ENCODE results near the gene APBB1.
A peak's percentile ranks its signal among the peaks of the same experiment; 100 is the strongest.

APBB1 gene

DNA sequence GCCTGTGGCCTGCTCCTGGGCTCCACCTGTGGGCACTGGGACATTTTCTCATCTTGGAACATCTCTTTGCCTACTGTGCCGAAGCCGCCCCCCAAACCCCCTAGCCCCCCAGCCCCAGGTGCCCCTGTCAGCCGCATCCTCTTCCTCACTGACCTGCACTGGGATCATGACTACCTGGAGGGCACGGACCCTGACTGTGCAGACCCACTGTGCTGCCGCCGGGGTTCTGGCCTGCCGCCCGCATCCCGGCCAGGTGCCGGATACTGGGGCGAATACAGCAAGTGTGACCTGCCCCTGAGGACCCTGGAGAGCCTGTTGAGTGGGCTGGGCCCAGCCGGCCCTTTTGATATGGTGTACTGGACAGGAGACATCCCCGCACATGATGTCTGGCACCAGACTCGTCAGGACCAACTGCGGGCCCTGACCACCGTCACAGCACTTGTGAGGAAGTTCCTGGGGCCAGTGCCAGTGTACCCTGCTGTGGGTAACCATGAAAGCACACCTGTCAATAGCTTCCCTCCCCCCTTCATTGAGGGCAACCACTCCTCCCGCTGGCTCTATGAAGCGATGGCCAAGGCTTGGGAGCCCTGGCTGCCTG is 27.3 kb downstream of the APBB1 start:
- no peak for DNase-seq (ENCODE audit: low read depth in 2 of 2)

DNA sequence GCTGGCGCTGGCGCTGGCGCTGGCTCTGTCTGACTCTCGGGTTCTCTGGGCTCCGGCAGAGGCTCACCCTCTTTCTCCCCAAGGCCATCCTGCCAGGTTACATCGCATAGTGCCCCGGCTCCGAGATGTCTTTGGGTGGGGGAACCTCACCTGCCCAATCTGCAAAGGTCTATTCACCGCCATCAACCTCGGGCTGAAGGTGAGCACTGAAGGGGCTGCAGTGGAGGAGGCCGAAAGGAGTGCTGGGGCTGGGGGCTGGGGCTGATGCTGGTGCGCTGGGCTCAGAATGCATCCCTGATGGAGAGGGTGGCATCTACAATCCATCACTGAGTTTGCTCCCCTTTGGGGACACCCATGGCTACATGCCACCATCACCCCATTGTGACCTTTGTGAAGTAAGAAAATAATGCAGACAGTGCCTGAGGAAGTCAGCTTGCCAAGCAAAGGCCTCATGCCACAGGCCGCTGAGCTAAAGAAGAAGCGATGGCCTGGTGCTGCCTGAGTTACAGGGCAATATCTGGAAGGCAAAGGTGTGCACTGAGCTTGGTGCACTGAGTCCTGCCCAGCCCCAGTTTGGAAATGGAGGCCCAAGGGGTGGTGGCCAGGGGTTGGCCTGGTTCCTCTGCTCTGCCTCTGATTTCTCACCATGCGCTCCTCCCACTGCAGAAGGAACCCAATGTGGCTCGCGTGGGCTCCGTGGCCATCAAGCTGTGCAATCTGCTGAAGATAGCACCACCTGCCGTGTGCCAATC is 28.0 kb downstream of the APBB1 start:
- DNase-seq (ENCODE audit: low read depth in 2 of 2): no peak

DNA sequence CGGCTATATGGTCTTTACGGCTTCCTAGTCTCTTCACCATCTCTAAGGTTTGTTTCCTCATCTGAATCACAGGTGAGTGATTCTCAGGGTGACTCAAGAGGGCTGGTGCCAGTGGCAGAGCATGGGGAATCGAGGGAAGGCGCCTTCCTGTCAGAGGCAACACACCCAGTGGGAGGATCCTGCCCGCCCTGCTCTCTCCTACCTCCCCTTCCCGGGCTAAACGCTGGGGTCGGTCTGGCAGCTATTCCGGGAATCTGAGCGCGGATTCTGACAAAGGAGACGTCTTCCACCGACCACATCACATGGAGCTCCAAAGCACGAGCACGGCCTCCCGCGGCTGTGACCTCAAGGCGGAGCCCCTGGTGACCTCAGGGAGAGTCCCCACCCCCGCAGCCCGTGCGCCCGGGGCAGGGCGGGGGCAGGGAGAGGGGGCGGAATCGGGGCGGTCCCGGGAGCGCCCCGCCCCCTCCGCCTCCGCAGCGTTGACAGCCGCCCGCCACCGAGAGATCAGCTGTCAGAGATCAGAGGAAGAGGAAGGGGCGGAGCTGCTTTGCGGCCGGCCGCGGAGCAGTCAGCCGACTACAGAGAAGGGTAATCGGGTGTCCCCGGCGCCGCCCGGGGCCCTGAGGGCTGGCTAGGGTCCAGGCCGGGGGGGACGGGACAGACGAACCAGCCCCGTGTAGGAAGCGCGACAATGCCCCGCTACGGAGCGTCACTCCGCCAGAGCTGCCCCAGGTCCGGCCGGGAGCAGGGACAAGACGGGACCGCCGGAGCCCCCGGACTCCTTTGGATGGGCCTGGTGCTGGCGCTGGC is 28.8 kb downstream of the APBB1 start, which contains the start of gene SMPD1:
Gene SMPD1 (plus strand): TSS at position 570 of the 813 bp plus-strand sequence. CDS start 125 bp downstream, at position 695.
- DNase-seq (ENCODE audit: low read depth in 2 of 2): peak; percentile 87 to 92

DNA sequence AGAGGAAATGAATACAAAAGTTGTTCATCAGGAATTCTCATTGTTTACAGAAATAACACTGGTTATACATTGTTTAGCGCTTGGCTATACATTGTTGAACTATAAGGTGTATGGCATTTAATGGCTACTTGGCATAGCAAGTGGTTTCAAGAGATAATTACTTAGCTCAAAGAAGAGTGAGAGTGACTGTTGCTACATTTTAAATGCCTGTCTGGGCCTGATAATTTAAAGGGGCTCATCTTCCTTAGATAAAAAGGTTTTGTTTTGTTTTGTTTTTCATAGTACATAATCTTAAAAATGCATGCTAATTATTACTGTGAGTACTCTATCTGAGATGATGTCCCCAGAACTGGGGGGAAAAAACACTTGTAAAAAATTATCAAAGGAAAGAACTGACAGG is 30.1 kb downstream of the APBB1 start:
- DNase-seq (ENCODE audit: low read depth in 2 of 2): no peak

DNA sequence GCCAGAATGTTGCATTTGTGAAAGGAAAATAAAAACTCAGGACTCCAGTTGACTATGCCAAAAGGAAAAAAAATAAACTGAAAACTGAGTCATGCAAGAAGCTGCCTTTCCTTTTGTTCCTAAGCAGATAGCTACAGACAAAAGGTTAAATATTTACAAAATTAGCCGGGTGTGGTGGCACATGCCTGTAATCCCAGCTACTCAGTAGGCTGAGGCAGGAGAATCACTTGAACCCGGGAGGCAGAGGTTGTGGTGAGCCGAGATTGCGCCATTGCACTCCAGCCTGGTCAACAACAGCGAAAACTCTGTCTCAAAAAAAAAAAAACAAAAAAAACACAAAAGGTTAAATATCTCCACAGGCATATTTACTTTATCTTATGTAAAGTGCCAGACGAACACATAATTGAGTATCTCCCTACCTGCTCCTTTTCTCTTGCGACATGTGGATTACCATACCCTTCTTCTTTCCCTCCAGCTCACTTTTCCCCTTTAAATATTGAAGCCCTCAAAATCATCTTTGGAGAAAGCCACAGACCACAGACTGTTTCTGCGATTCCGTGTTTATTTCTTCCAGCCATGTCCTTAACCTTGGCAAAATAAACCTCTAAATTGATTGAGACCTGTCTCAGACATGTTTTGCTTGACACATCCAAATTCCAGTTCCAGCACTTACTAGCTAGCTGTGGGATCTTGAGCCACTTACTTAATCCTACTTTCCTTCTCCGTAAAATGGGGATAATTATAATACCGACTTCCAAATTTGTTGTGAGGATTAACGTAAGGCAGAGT is 30.9 kb downstream of the APBB1 start:
- no peak for DNase-seq (ENCODE audit: low read depth in 2 of 2)

DNA sequence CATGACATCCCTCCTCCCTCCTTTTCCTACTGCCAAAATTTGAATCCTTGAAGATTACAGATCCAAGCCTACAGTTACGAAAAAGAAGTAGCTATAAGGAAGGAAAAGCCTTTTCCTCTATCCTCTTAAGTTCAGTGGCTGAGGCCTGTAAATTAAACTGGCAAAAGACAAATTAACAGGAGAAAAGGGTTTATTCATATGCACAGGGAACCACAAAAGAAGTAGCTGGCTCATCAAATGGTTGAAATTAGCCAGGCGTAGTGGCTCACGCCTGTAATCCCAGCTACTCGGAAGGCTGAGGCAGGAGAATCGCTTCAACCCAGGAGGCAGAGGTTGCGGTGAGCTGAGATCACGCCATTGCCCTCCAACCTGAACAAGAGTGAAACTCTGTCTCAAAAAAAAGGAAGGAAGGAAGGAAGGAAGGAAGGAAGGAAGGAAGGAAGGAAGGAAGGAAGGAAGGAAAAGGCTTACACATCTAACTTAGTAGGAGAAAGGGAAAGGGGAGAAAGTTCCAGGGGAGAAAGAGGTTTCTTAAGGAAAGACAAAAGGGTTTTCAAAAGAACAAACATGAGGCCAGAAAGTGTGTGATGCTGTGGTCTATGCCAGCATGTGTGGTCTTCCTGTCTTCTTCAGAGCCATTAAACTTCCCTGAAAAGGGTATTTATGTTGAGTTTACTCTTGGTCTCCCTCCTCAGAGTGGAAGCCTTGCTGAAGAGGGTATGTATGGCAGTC is 33.7 kb downstream of the APBB1 start:
- no peak for DNase-seq (ENCODE audit: low read depth in 2 of 2)

DNA sequence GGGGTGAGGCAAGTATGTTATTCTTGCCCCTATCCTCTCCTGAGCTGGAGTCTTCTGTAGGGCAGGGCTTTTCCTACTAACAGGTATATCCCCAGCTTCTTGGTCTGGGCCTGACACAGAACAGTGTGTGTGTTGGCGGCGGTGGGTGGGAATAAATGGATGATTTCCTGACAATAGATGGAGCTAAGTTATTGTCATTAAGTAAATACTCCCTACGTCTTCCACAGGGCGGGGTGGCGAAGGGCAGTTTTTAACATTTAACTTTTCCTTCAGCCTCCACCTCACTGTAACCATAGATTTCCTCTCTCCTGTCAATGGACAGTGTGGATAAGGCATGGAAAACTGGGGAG is 40.3 kb downstream of the APBB1 start:
- DNase-seq (ENCODE audit: low read depth in 2 of 2): no peak

DNA sequence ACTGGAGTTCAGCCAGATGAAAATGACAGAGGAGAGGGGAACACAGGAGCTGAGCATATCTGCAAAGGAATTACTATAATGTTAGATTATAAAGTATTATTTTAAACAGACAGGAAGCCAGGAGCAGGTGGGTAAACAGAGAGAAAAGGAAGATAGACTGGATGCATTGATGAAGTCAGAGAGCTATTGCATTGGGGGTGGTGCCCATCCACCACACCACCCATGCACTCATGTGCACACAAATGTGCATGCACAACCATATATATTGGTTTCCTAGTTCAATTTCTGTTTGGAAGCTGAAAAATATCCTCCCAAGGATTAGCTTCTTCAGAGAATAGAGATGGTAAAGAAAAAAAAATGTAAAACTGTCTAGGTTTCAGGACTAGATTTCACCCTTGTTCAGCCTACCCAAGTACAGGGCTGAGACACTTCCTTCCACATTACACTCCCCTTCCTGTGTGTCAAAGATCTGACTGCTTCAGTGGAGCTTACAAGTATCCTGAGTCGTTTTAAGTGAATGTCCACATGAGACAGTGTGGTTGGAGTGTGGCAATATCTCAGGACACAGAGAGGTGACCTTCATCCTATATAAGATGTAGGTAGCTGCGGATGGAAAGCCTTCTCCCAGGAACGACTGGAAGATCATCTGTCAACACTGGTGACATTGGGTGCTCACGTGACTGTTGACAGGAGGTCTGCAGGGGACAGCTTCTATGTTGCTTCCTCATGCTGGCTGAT is 40.8 kb downstream of the APBB1 start:
- no peak for DNase-seq (ENCODE audit: low read depth in 2 of 2)

DNA sequence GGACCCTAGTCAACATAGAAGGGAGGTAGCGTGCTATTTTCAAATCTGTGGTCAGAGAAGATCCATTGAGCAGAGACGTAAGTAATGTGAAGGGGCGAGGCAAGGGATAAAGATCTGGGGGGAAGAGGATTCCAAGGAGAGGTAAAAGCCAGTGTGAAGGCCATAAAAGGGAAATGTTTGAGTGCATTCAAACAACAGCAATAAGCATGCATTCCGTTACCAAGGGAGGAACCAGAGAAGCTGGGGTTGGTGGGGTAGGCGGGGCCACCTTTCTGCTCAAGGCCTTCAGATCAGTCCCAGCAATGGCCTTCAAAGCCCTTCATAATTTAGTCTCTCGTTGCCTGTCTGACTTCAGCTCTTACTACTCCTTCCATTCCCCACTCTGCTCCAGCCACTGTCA is 47.1 kb downstream of the APBB1 start:
- no peak for DNase-seq (ENCODE audit: low read depth in 2 of 2)

DNA sequence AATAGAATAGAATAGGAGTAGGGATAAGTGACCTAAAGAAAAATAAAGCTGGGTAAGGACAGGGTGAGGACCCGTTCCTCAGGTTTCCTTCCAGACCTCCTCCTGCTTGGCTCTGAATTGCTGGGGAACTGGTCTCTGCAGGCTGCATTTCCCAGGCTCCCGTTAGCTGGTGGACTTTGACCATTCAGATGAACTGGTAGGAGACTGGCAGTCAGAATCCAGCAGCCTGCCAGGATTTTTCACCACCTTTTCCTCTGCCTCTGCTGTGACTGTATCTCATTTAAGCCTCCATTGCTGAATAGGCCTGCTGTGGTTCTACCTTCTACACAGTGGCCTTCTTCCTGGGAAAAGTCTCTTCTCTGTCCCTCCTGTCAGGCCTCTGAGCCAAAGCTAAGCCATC is 53.2 kb downstream of the APBB1 start:
- no peak for DNase-seq (ENCODE audit: low read depth in 2 of 2)

DNA sequence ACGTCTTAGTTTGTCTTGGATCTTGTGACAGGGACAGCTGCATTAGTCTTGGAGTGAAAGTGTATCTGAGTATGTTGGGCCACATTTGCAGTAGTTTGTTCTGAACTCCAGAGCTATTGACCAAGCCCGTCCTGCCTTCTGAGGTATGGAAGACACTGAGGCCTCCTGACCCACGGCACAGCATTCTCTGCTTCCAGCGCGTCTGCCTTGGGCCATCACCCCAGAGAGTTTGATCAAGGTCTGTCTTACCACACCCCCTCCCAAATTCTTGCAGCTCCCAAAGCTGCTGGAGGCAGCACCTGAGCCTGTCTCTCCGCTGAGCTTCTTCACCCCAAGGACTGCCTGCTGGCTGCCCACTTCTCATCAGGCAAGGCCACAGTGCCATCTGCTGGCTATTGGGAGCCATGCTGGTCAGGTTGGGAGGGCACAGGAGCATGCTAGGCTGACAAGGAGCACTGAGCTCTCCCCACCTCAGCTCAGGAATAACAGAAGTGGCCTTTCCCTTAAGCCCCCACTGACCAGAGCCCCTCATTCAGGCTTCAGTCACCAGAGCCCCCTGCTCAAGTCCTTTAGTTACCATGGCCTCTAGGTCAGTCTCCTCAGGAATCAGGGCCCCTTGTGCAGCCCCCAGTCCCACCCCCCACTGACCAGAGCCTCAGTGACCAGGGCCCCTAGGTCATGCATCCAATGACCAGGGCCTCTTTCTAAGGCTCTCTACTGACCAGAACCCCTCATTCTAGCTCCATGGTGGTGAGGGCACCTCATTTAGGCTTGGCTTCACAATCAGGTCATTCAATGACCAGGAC is 55.8 kb downstream of the APBB1 start:
- peak; percentile 52 to 66 for DNase-seq (ENCODE audit: low read depth in 2 of 2)

DNA sequence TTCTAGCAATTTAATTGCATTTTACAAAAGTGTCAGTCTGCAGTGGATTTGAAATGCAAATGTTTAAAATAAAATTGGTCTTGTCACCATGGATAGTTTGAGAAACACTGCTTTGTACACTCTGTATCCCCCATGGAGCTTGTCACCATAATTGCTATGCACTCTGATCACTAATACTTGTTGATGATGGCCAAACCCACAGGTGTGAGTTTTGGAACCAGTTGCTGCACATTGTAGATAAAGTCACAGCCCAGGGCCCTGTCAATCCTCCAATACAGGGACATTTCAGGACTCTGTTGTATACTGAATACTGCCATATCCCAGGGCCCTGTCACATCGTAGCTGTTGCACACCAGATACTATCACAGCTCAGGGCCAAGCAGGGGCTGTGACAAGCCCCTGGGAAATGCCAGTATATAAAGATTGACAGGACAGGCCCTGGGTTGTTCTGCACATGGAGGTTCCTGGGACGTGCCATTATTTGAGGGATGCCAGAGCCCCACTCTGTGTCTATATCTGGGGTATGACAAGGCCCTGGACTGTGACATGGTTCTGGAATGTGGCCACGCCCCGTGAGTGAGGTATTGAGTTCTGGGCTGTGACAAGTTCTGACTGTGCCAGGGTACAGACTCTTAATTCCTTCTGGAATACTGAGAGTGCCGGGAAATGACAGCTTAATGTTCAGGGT is 56.6 kb downstream of the APBB1 start:
- DNase-seq (ENCODE audit: low read depth in 2 of 2): no peak

DNA sequence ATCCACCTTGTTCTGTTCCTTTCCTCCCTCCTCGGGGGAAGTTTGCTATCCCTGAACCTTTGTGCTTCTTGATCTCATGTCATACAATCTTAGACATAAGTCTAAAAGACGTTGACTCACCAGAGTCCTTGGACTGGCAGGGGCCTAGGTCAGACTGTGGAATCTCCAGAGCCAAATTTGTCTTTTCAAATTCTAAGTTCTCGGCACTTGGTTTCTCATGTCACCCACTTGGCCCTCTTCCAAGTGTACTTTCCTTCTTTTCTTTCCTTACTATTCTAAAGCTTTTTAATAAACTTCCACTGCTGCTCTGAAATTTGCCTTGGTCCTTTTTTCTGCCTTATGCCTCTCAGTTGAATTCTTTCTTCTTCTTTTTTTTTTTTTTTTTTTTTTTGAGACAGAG is 58.7 kb downstream of the APBB1 start:
- no peak for DNase-seq (ENCODE audit: low read depth in 2 of 2)

DNA sequence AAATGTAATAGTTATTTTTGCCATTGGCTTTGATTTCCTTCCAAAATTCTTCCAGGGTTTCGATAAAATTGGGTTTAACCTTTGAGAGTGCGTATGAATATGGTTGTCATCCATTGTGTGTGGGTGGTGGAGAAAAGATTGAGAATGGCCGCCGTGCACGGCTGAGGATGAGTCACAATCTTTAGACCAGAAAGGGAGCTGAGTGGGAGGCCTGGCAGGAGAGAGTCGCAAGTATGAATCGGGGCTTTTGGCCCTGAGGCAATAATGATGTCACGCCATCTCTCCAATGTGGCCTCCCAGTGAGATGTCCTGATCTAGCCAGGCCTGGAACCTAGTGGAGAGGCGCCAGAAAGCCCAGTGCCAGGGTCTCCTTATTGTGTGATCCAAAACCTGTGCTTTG is 61.7 kb downstream of the APBB1 start:
- DNase-seq (ENCODE audit: low read depth in 2 of 2): peak in 1 of 2 donors; percentile 23

DNA sequence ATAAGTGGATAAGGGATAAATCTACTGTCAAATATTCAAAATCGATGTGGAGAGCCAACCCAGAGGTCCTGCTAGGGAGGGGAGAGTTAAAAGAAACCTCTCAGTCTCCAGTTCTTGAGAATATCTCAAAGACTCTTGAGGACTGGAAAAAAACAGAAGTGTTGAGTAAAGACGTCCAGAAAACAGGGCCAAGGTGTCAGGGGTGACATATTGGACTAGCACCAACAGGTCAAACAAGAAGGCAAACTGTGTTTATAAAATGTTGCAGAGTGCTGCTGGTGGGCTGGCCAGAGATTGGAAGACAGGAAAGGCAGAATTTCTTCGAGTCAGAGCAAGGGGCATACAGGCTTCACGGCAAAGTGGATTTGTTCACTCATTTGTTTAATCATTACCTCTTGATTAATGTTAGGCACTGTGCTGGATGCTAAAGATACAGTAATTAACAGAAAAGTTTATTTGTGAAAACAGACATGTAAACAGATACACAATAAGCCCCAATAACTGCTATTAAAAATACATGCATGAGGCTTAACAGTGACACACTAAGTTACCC is 62.3 kb downstream of the APBB1 start:
- no peak for DNase-seq (ENCODE audit: low read depth in 2 of 2)

DNA sequence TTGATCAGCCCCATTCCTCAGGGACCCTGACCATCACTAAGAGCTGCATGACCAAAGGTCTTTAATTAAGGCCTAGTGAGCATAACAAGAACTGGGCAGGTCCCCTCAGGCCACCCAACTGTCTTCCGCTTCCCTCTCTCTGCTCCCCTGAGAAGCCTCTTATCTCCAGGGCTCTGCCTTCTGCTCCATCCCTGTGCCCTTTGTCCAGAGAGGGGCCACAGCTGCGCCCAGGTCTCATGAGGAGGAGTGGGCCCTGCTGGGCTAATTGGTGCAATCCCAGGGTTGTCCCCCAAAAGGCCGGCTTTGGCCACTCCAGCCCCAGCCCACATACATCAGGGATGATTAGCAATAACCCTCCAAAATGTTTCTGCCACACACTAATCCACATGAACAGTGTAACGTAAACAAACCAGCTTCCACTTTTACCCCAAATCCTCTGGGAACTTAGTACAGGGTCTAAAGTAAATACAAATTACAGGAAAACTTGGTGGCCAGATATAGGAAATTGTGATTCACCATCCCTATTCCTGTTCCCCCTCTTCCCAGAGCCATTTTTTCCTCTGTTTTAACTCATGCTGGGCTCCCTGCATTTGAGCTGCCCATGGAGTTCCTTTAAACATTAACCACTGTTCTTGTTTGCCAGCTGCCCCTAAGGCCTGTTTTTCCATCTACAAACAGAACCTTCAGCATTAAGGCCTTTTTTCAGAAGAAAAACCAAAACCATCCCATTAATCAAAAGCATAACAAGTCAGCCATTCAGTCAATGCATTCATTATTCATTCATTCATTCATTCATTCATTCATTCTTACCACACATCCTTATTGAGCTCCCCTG is 64.0 kb downstream of the APBB1 start:
- DNase-seq (ENCODE audit: low read depth in 2 of 2): no peak

DNA sequence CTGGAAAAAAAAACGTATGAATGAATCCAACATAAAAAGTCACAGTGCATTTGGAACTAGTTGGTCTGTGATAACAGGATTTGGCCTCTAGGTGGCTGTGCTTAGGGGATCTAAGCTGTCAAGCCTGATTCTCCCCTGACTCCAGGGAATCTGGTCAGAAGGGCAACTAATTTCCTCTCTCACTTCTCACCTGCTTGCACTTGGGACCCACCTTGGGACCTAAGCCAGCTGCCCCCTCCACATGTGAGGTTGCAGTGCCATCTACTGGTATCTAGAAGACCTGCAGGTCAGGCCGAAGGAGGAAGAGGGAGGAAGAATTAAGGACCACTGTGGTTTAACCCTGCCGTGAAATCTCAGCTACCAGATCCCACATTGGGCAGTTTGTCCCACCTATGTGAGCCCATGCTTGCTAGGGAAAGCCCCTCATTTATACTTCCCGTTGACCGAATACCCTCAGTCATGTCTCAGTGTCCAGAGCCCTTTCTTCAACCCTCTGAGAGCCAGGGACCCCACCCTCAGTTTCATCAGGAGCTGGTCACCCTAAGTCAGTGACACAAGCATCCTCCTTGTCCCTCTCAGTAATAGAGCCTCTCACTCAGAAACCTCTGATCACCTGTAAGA is 65.4 kb downstream of the APBB1 start:
- DNase-seq (ENCODE audit: low read depth in 2 of 2): peak; percentile 36 to 39
